Hepatocyte (in vitro differentiated cells): ENCODE measurements around the gene ADAM12.

Source experiments
- CTCF ChIP-seq: fragments of 200-600 bp; sonication (generic); IDR thresholded peaks from 2 replicates; pipeline ENCODE4 v1.5.1; 2016; ENCODE audit warnings: antibody characterized with exemption, mild to moderate bottlenecking; ENCODE audit not compliant: poor library complexity
- EZH2 ChIP-seq: fragments of 200-600 bp; sonication (generic); IDR thresholded peaks from 2 replicates; pipeline ENCODE4 v1.6.1; 2016; ENCODE audit warnings: antibody characterized with exemption, mild to moderate bottlenecking, borderline replicate concordance
- EZH2phosphoT487 ChIP-seq: fragments of 200-600 bp; sonication (generic); IDR thresholded peaks from one replicate; pipeline ENCODE4 v1.6.1; 2018; ENCODE audit warnings: antibody characterized with exemption, mild to moderate bottlenecking, low read depth, moderate library complexity; ENCODE audit not compliant: unreplicated experiment, severe bottlenecking

- TF ChIP-seq CTCF (no peak), EZH2phosphoT487 (no peak), EZH2 (no peak)
These were observed 252.2 kb downstream of the ADAM12 start for GRCh38 chr10:126135941-126136595.
